ENCODE results near the gene SAMD8.
"Not testable (repeated sequence)": the region's sequence is repeated elsewhere in the genome, so short reads cannot be mapped to it uniquely, and the experiment has no call there.

Gene SAMD8

DNA sequence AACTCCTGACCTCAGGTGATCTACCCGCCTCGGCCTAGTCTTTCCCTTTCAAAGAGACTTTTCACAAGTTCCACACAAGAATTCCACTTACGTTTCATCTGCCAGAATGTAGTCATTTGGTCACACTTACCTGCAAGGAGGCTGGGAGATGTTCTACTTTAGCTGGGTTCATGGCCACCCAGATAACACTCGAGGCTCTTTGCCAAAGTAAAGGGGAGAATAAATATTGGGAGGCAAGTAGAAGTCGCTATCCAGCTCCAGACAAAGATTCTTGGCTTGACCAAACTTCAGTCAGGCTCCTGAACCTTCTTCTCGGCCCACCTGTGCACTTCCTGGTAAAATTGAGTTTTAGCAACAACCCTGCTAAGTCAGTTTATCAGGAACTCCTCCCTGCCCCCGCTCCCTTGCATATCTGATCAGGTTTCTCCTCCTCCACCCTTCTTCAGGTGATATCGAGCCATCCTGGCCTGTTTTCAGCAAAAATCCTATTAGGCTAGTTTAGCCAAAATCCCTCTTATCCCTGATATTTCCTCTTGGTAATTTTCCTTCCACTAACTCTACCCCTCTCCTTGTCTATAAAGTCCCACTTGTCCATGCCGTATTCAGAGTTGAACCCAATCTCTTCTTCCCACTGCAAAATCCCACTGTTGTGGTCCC, 25.1 kb upstream of the SAMD8 start:
- no peak for DNase-seq

DNA sequence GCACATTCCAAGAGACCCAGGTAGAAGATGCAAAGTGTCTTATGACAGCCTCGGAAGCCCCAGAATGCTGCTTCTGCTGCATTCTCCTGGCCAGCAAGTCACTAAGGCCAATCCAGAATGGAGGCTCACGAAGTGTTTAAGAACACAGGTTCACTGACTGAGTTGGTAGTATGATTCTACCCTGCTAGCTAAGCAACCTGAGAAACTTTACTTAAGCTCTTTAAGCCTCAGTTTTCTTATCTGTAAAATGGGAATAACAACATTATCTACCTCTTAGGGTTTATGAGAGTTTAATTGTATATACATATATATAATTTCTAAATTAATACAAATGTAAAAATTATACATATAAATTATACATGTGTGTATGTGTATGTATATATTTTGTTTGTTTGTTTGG, 22.8 kb upstream of the SAMD8 start:
- DNase-seq = no peak

DNA sequence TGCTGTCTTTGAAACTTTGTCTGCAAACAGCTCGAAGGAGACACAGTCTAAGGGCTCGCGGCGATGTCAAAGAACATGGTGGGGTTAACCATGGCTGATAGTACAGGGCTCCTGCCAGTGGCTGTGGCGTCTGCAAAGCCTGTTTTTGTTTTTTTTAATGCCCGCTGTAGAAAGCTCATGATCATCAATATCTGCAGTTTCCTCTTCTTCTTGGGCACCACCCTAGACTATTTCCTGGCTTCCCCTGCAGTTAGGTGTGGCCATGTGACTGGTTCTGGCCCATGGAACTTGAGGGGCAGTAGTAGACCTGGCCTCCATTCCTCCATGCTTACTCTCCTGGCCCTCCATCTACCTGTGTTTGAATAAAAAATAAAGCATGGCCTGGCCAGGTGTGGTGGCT, 21.8 kb upstream of the SAMD8 start:
- DNase-seq = no peak

DNA sequence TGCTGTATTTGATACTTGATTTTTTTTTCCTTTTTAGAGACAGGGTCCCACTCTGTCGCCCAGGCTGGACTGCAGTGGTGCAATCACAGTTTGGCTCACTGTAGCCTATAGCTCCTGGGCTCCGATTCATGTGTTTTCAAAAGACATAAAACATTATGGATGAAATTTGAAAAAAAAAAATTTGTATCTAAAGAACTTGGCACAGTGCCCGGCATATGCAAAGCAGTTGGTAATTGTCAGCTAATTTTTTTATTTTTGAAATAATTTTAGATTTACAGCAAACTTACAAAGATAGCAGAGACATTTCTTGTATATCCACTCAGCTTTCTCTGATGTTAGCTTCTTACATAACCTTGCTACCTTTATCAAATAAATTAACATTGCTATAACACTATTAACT, 20.3 kb upstream of the SAMD8 start:
- DNase-seq = no peak

DNA sequence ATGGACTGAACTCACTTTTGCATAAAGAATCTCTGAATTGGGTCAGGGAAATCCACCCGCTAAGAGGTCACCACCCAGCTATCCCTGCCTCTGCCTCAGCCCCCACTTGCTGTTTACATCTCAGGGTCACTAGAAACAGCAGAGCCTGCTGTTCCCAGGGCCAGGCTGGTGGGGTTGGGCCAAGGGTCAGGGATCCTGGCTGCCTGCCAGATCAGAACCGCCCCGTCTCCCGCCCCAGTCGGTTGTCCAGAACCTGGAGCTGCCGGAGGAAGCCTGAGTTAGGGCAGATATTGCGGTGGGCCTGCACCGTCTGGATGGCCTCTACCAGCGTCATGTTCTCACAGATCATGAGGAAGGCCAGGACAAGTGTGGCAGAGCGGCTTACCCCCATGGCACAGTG, 17.0 kb upstream of the SAMD8 start:
- DNase-seq = no peak

DNA sequence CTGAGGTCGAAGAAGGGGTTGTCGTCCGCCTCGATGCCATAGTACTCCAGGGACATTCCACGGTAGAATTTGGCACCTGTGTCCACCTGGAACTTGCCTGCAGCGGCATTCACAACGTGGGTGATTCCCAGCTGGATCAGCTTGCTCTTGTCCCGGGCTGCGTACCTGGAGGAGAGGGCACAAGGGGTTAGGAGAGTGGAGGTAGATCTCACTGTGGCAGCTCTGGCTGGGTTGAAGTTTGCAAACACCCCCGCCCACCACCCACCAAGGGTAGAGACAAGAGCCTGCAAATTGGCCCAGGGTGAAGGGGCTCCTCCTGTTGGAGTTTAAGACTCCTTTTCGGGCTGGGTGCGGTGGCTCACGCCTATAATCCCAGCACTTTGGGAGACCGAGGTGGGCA, 15.8 kb upstream of the SAMD8 start:
- DNase-seq = no peak

DNA sequence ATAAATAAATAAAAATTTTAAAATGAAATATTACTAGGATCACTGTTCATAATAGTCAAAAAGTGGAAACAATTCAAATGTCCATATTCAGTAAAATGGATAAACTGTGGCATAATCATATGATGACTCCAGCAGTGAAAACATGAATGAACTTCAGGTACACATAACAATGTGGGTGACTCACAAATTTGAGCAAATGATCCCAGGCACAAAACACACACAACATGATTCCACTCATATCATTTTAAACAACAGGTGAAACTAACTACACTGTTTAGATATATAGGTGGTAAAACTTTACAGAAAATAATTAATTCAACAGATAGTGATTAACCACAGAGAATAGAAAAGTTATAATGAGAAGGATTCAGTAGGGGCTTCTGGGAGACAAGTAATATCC, 14.7 kb upstream of the SAMD8 start:
- no peak for DNase-seq

DNA sequence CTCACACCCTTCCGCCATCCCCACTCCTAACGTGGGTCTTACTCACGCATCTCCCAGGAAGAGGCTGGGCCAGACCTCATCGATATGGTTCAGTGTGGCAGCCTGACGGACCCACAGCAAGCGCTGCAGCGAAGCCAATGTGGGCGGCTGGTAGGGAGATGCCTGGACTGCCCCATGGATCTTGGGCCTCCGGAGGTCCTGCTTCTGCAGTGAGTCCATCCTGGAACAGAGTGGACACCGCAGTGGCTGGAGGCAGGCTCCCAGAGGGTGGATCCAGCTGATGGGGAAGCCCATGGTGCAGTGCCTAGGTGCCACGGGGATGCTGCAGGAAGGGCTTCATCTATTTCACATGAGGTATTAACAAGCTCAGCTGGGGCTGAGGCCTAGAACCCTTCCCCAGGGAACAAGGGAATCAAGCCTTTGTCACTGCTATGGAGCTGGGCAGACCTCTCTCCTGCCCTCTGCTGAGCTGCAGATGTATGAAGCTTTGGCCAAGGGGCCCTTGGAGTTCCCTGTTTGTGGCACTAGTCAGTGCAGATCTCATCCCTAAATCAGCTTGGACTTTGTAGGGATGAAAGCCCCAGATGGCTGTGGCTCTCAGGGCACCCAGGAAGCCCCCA, 13.7 kb upstream of the SAMD8 start:
- no peak for DNase-seq

DNA sequence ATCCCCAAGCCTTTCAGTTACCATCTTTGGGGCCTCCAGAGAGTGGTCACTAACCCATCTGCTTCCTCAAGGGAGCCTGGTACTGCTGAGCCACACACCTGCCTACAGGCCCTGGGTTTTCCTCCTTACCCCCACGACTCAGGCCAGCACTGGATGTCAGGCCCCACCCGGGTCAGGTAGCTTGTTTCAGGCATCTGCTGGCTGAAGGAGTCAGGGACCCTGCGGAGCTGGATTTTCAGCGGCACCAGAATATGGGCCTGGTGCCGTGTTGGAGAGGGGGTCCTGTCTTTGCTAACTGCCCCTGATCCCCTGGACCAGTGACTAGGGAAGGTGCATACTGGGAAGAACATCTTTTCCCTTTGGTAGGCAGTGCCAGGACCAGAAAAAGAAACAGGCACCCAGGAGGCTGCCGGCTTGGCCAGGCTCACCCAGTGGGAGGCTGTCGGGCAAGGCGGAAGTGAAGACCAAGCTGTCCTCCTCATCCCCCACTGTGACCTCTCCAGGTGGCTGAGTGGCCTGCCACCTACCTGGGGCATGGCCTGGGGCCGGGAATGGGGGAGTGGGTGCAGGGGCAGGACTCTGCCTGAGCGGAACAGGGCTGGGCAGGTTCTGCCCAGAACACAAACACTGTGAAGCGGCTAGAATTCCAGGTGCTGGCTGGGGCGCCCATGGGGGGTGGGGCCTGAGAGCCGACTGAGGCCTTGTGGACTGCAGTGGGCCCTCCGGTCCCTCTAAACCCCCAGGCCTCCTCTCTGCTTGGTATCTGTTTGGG, 12.4 kb upstream of the SAMD8 start:
- no peak for DNase-seq

DNA sequence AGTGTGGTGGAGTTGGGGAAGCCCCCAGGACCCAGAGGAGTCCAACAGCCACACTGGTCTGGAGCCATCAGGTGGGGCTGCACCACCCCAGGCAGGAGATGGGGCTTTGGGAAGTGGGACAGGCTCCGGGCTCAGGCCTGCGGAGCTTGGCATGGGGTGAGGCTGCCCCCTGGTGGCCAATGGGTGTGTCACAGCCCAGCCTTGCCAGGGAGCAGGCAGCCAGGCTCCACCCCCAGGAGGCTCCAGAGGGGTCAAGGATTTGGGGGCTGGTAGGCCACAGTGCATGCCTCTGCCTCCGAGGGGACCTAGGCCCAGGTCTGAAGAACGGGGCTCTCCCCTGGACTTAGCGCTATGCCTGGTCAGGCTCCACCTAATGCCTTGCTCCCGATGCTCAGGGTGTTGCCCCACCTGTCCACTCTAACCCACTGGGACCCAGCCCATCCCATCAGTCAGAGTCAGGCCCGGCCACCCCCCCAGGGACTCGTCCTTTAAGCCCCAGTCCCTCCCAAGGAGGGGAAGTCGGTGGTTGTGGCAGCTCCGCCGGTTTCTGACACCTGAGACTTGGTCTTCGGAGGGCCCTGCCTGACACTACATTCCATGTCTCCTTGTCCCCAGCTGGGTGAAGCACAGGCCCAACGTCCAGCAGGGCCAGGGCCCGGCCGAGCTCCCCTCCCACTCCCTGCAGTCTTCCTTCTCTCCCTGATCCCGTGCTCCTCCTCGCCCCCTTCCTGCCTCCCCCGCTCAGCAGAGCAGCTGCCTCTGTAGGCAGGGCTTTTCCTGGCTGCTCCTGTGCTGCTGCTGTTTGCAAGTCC, 11.3 kb upstream of the SAMD8 start:
- peak; percentile 88 for DNase-seq

DNA sequence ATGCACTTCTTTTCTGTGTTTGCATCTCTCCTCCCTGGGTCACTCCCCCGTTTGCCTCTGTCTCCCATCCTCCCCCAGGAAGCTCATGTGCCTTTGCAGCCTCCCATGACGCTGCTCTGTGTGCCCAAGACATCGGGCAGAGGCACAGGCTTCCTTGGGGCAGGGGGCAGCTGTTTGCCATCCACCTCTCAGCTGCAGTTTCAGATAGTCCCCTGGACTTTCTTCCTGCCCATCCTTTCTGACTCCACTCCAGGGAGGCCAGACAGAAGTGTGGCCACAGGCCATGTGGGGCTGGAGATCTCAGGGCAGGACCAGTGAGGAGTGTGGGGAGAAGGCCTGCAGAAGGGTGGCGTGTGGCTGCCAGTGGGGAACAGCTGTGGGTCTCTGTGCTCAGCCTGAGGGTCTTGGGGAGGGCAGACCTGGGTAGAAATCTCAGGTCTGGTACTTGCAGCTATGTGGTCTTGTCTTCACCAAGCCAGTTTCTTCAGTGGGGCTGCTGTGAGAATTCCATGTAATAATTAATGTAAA, 10.6 kb upstream of the SAMD8 start:
- DNase-seq = no peak

DNA sequence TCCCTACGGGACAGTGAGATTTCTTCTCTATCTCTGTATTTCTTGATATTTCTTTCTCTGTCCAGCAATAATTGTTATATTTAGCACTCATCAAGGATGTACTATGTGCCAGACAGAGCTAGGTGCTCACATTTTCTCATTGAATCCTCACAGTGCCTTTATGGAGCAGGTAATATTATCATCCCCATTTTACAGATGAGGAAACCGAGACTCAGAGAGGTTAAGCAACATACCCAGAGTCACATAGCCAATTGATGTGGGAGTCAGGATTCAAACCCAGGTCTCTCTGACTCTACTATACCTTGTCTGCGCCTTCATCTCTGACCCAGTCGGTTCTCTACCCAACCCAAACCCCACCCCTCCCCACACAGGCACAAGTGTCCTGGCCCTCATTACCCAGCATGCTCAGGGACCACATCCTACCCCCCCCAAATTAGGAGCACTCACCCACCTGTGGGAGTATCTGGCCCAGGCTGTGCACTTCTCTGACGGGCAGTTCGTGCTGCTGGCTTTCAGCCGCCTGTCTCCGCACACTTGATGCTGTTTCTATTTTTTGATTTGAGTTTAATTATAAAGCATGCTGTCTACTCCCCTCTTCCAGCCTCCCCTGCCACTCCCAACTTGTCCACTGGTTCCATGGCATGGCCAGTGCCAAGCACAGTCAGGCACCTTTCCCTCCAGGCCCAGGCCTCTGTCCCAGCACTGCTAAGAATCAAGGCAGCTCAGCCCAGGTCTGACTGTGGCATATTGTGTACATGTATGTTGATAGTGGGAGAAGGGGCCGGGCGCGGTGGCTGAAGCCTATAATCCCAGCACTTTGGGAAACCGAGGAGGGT, 9.8 kb upstream of the SAMD8 start:
- no peak for DNase-seq

DNA sequence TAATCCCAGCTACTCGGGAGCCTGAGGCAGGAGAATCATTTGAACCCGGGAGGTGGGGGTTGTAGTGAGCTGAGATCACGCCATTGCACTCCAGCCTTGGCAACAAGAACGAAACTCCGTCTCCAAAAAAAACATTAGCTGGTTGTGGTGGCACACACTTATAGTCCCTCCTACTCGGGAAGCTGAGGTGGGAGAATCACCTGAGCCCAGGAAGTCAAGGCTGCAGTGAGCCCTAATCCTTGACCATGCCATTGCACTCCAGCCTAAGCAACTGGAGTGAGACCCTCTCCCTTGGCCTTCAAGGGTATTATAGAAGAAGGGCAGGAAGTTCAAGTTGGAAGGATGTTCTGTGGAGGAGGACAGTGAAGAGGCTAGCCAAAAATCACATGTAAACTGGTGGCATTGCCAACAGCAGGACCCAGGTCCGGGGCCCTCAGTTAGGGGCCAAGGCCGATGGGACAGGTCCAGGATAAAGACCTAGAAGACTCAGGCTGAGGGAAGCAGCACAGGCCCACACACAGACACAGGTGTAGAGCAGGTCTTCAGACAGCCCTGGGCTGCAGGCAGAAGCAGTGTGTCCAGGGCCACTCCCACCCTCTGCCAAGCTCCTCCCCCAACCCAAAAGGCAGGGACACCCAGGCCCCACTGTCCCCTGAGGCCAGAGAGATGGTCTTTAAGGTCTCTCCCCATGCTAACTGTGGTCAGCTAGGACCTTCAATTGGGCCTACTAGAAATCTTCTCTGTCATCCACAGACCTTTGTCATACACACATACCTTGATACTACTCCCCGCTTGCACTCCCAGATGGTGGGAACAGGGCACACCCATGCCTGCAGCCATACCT, 8.4 kb upstream of the SAMD8 start:
- DNase-seq = no peak

DNA sequence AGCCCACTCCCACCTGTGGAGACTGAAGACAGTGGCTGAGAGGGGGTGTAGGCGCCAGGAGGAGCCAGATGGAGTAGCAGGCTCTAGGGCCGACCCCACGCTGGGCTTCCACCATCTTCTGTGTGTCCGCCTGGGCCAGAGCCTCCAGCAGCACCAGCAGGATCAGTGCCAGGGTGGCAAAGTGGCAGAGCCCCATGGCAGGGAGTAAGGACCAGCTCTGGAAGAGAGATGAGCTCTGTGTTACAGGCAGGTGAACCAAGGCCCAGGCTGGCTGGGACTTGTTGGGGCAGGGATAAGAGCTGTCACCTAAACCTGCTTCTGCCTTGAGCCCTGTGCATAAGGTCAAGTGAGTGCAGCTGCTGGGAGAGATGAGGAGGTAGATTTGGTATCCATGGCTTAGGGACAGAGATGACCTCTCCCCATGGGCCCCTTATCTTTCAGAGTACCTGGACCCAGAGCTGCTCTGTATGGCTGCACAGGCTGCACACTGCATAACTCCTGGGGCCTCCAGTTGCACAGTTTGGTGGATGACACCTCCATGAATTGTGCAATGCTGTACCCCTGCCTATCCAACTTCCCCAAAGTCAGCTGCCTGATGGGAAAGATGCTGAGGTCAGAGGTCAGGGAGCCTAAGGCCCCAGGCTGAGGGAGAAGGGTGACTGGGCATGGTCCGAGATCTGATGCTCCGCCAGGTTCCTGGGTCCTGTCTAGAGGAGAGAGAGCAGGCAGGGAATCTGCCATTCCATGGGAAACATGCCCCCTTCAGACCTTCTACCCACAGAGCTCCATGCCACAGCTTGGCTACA, 7.4 kb upstream of the SAMD8 start:
- DNase-seq = no peak

DNA sequence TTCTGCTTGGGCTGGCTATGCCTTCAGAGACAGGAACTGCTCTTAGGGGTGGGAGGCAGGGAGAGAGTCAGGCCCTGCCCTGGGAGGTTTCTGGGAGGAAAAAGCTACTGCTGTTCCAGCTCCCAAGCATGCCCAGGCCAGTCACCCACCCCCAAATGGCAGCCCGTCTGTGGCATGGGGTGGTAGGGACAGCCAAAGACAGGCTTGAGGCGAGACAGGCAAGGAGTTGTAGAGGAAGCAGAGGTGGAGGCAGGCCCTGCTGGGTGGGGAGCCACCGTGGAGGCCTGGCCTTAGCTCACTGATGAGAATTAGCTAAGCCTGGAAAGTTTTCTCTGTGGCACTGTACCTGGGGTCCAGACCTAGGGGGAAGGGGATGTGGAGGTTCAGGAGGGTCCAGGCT, 6.6 kb upstream of the SAMD8 start:
- DNase-seq = no peak

DNA sequence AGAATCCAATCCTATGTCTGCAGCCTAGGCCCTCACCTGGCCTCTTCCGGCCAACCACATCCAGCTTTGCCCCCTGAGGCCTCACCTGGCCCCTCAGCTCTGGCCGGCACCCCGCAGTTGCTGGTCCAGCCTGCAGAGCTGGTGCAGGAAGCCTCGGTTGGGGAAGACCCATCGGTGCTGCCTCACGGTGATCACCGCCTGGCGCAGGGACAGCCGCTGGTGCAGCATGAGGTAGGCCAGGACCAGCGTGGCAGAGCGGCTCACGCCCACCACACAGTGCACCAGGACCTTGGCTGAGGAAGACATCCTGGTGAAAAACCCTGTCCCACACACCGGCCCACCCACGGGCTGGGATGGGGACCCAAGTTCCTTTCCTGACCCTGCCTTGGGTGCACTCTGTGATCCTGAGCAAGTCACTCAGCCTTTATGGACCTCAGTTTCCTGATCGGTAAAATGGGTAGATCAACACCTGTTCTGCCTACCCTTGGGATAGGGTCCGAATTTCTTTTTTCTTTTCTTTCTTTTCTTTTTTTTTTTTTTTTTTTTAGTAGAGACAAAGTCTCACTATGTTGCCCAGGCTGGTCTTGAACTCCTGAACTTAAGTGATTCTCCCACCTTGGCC, 5.8 kb upstream of the SAMD8 start:
- DNase-seq = no peak

DNA sequence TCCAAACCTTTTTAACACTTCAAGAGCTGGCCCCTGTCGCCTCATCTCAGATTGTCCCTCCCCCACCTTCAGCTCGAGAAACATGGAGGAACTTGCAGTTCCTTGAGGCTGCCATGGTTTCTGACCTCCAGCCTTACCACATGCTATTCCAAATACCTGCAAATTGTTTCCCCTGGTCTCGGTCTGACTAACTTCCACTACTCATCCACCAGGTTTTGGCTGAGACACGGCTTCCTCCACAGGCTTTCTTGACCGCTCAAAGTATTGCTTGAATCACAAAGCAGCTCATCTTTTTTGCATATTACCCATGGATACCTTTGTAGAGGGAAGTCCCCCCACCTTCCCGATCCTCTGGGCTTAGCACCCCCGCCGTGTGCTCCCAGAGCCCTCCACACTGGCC, 5.2 kb upstream of the SAMD8 start:
- DNase-seq = no peak

DNA sequence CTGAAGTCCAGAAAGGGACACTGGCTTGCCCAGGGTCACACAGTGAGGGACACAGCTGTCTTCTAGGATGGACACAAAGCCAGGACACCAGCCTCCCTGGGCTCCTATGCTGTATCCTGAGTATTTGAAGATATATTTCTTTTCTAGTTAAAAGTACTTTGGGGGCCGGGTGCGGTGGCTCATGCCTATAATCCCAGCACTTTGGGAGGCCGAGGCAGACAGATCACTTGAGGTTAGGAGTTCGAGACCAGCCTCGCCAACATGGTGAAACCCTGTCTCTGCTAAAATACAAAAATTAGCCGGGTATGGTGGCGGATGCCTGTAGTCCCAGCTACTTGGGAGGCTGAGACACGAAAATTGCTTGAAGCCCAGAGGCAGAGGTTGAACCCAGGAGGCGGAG, 4.6 kb upstream of the SAMD8 start:
- DNase-seq = not testable (repeated sequence)

DNA sequence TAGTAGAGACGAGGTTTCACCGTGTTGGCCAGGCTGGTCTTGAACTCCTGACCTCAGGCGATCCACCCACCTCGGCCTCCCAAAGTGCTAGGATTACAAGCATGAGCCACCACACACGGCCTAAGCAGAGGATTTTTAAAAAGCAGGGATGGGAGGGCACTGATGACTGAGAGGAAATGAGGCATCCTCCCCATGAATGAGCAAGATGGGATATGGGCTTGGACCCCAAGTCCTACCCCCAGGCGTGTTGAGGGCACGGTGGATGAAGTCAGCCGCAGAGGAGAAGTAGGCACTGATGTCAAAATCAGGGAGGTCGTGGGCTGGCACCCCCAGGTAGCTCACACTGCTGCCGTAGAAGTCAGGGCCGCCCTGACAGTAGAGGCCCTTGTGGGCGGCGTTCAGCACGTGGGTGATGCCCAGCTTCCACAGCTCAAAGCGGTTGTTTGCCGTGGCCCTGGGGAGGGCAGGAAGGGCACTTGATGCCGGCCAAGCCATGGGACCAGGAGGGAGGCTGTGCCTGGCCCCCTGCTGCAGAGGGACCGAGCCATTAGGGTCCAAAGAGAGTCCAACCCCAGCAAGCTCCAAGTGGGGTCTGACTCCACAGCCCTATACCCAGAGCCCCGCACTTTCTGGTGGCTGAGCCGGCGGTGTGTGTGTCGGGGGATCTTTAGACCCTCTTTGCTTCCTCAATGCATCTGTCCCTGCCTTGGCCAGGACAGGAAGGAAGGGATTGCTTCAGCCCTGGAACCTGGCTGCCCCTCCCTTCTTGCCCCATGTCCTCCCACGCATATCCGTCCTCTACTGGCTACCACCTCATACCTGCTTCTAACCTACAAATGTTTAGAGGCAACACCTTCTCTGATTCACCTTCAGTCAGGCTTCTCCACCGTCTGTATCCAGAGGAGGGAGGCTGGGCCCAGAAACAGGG, 3.4 kb upstream of the SAMD8 start:
- no peak for DNase-seq
